Kidney glomerular epithelial cell (primary cell): ENCODE measurements around the gene NACAD.

ENCODE experiments used
- DNase-seq: peaks from one replicate; lab custom pipeline; 2025; lab: John Stamatoyannopoulos, UW

The NACAD gene

GRCh38 chr7:45073786-45074527 lies 14.8 kb downstream of the NACAD start:
- DNase-seq = no peak

DNA sequence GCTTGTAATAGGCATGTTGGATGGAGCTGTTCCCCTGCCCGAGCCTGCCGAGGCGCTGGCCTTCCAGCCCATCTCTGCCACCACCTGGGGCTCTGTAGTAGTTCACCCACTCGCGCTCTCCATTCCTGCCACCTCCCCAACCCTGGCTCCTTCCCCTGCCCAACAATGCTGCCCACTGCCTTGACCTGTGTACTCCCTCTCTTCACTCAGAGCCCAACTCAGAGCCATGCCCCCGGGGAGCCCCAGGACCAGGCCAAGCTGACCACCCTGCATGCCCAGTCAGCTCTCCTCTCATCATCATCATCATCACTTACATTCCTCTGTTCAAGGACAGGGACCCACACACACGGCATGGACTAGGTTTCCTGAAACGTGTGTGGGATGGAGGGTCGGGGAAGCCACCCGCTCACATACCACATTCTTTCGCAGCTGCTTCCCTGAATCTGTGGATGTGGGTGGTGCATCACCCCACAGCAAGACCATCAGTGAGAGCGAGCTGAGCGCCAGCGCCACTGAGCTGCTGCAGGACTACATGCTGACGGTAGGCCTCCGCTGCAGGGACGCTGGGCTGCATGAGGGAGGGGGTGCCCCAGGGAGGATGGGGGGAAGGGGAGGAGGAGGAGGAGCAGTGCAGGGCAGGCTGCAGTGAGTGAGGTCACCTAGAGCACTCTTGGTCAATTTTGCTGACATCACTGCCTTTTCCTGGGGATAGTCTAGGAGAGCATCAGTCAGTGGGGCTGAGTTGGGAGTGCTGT lies 15.6 kb downstream of the NACAD start:
- no peak for DNase-seq

DNA sequence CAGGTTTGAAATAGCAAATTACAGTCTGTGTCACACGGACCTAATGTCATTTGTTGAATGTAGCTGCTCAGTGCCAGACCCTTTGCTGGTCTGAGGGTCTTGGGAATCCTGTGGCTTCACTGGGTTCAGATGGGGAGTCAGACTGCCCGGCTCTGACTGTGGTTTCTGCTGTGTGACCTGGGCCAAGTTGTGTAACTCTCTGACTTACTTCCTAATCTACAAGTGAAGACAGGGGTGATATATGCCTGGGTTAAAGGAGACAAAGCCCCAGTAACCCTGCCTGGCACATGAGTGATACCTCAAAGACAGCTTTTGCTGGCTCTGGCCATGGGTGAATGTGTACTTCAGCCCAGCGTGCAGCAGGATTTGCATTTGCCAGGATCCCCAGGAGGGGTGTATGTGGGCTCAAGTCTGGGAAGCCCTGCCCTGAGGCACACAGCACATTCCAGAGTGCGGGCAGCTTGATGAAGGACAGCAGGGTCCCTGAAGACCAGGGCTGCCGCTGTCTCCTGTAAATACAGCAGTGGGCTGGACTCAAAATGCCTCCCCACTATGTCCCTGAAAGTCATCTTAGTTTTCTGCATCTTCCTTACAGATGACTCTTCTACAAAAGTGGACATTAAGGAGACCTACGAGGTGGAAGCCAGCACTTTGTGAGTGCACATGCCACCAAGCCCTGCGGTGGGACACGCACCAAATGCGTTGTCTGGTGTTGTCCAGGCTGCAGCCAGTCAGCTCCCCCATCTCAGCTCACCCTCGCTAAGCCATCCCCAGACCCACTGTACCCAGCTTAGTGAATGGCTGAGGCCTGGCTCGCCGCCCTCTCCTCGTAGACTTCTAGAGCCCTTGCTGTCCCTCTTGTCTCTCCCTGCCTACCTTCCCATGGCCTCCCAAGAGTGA lies 16.4 kb downstream of the NACAD start:
- no peak for DNase-seq

- DNase-seq = no peak
Observed at GRCh38 chr7:45071528-45071927, 17.2 kb downstream of the NACAD start.

DNA sequence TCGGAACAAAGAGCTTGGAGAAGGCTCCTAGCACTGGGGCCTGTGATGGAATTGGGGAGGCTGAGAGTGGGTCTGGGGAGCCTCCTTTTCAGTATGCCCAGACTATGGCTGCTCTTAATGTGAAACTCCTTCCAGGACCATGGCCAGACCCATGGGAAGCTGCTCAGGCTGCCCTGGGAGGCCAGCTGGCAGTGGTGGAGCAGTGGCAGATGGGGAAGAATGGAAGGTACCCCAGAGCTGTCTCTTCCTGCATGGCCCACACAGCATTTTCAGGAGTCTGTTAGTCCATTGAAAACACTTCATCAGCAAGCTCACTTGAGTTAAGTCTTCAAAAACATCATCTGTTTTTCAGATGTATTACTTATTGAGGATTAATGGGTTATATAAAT lies 18.5 kb downstream of the NACAD start:
- DNase-seq = no peak

- no peak for DNase-seq
Observed at GRCh38 chr7:45069444-45070253, 19.1 kb downstream of the NACAD start.

DNA sequence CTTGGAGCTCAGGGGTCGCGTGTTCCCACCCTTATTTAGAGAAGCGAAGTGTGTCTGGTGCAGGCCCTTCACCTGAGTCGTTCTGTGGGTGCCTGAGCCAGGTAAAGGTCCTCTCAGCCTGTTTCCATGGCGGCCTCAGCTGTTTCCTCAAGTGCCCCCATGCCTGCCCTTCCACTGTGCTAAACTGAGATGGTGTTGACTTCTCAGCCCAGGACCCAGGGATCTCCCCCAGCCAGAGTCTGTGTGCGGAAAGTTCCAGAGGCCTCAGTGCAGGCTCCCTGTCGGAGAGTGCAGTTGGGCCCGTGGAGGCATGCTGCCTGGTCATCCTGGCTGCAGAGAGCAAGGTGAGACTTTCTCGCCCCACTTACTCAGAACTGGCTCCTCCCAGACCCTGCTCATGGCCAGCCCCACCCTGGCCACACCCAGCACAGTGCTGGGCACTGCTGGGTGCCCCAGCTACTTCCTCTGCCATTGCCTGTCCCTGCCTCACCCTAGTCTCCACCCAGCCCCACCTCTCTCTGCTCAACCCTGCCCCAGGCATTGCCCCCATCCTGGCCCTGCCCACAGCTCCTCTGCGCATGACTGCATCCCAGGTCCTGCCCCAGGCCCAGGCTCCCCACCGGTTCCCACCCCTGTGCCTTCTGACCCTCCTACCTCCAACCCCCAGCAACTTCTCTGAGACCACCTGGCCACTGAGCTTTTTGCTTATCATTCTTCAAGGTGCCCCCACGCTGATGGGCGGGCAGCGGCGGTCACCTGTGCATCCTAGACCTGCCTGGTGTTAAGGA lies 20.3 kb downstream of the NACAD start:
- DNase-seq = no peak

DNA sequence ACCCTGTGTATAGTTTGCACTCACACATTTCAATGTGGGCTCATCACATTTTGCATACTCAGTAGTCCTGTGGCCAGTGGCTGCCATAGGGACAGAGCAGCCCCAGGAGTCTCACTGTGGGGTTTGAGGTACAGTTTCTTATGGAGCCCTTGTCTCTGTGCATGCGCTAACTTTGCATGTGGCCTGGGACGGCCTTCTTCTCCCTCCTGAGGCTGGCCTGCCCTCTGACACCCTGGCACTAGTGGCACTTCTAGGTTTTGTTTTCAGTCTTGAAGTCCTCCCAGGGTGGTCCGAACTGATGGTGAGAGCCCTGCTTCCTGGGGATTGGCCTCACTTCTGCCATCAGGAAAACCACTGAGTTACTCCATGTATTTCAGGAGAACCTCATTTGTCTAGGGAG lies 21.2 kb downstream of the NACAD start:
- no peak for DNase-seq

- no peak for DNase-seq
Observed at GRCh38 chr7:45066409-45066808, 22.4 kb downstream of the NACAD start.

DNA sequence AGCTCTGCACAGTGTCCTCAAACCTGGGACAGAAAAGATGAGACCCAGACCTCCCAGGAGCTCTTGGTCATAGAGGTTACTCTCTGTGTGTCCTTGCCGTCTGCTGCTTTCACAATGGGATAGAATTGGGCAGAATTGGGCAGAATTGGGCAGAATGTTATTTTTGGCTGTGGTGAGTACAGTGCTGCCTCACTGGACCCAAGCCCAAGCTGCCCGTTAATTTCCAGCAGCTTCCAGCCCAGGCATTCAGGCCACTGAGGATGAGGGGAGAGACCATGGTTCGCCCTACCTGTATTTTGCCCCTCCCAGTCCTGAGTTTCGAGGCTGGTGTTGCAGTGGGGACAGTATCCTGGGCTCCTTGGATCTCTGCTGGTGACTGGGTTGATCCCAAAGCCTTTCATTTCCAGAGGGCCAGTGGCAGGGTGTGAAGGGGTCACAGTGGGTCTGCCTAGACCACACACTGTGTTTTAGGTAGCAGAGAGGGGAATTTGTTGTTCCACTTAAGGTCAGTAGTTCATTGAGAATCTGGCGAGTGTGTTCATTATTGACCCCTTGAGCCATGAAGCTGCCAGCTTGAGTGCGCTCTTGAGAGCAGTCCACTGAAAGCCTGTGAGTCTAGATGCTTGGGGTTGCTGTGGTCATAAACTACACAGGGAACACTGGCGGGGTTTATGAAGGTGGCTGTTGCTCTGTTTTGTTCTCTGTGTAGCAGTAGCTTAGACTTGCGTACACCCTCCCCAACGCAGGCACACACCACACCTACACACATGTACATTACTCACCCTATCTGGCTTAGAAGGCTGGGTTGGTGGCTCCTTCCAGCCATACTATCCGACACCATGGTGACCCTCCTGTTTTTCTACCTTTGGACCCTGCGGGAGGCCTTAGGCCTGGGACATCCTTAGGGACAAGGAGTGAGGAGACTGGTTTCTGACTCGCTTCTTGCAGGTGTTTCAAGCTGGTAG lies 23.5 kb downstream of the NACAD start:
- DNase-seq = no peak

GRCh38 chr7:45064047-45064725 lies 24.6 kb downstream of the NACAD start:
- no peak for DNase-seq

DNA sequence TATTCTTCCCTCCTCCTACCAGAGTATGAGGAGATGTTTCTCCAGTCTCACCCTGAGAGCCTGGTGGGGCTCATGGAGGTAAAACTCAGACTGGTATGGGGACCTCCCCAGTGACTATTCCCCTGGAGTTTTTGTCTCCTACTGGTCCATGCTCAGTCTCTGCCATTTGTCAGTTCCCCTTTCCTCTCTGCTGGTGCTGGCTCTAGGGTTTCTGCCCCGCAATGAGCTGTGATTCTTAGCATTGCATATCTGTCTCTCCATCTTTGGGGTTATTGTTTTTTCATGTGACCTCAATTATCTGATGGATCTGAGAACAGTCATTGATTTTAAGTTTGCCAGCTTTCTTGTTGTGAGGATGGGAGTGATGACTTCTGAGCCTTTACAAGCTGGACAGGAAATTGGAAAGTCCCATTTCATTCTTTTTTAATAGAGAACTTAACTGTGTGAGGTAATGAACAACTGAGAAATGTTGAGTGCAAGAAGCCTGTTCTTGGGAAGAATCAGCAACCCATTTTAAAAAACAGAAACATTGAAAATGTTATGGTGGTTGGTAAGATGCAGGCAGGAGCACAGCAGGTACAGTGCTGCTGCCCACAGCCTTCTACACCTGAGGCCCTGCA lies 26.9 kb downstream of the NACAD start:
- no peak for DNase-seq

DNA sequence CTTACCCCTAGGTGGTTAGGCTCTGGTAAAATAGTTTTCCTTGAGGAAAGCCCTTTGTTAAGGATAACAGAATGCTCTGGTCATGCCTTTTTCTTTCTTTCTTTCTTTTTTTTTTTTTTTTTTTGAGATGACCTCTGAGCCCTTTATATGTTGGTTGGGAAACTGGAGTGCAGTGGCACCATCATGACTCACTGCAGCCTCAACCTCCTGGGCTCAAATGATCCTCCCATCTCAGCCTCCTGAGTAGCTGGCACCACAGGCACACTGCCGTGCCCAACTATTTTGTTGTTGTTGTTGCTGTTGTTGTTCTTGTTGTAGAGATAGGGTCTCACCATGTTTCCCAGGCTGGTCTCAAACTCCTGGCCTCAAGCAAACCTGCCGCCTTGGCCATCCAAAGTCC lies 27.4 kb downstream of the NACAD start:
- DNase-seq = no peak

DNA sequence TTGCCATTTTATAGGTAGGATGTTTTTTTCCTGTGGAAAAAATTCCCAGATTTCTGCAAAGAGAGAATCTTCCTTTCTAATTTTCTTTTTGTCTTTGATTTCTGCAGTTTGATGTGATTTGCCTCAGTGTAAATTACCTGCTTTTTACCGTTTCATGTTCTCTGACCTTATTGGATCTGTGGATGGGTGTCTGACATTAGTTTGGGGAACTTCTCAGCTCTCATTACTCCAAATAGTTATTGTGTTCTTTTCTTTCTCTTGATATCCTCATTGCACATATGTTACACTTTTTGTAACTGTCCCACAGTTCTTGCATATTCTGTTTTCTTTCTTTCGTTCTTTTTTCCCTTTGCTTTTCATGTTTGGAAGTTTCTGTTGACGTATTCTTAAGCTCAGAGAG lies 28.5 kb downstream of the NACAD start:
- no peak for DNase-seq

DNA sequence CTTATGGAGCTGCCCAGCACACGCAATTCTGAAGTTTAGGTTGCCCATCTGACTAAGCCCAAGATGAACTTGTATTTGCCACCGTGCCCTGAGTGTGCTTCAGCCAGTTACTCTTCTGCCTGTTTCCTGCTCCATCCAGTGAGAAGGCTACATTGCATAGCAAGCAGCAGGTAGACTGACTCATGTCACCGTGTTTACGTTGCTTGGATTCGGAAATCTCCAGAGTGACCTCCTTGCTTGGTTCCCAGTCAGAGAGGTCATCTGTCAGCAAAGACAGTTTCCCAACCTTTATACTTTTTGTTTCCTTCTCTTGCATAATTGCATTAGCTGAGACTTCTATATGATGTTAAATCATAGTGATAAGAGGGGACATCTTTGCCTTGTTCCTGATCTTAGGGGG lies 30.9 kb downstream of the NACAD start:
- no peak for DNase-seq

- no peak for DNase-seq
Observed at GRCh38 chr7:45055594-45056219, 33.1 kb downstream of the NACAD start.

DNA sequence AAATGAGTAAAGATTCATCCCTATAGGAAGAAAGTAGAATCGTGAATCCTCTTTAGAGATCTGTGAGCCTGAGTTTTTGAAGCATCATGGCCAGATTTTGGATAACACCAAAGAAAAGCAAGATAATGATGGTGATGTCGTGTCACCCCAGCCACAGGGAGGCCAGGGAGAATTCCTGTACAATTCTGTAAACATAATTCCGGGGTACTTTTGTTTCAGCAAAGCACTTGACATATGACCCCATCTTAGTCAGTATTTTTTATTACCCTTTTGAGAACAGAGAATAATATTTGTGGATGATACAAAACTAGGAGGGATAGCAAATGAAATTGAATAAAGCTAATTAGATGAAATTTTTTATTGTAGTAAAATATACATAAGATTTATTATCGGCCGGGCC lies 33.8 kb downstream of the NACAD start:
- no peak for DNase-seq

- no peak for DNase-seq
Observed at GRCh38 chr7:45054442-45054841, 34.3 kb downstream of the NACAD start.
